Neural progenitor cell (in vitro differentiated cells): ENCODE measurements around the gene CASP3. TPM values are rescaled to one million over a fixed set of nuclear protein-coding genes. Genes with fewer than 3 reads are reported as not detected.

Experiments
- DNase-seq: peaks from one replicate; pipeline ENCODE4 v3.0.0-alpha.2; 2016; ENCODE audit warnings: low spot score
- H2AFZ ChIP-seq: fragments of 200-600 bp; sonication (generic); replicated peaks from 2 replicates; pipeline ENCODE4 v1.6.1; 2016; ENCODE audit warnings: antibody characterized with exemption
- H3F3A ChIP-seq: fragments of 200-600 bp; sonication (generic); 2 replicates; pipeline ENCODE4 v1.6.1; 2016; ENCODE audit warnings: antibody characterized with exemption, low read depth
- H3K27ac ChIP-seq: fragments of 200-600 bp; sonication (generic); 2 replicates; pipeline ENCODE4 v1.5.1; 2016; ENCODE audit warnings: mild to moderate bottlenecking
- H3K27me3 ChIP-seq: fragments of 200-600 bp; sonication (generic); 2 replicates; pipeline ENCODE4 v1.6.1; 2016; ENCODE audit warnings: mild to moderate bottlenecking, moderate library complexity
- H3K36me3 ChIP-seq: fragments of 200-600 bp; sonication (generic); 2 replicates; pipeline ENCODE4 v1.5.1; 2016
- H3K4me1 ChIP-seq: fragments of 200-600 bp; sonication (generic); 2 replicates; pipeline ENCODE4 v1.6.1; 2016; ENCODE audit warnings: mixed run types
- H3K4me2 ChIP-seq: fragments of 200-600 bp; sonication (generic); 2 replicates; pipeline ENCODE4 v1.6.1; 2016
- H3K4me3 ChIP-seq: fragments of 200-600 bp; sonication (generic); 2 replicates; pipeline ENCODE4 v1.5.1; 2016
- H3K79me2 ChIP-seq: fragments of 200-600 bp; sonication (generic); 2 replicates; pipeline ENCODE4 v1.6.1; 2016; ENCODE audit warnings: low read depth
- H3K9ac ChIP-seq: fragments of 200-600 bp; sonication (generic); 2 replicates; pipeline ENCODE4 v1.6.1; 2016
- H3K9me3 ChIP-seq: fragments of 200-600 bp; sonication (generic); 2 replicates; pipeline ENCODE4 v1.5.1; 2016; ENCODE audit warnings: low read depth
- H4K20me1 ChIP-seq: fragments of 200-600 bp; sonication (generic); 2 replicates; pipeline ENCODE4 v1.6.1; 2016; ENCODE audit warnings: low read depth
- H3K27ac Mint-ChIP-seq: 3 replicates; pipeline ENCODE4 v1.8.0; 2021; ENCODE audit warnings: mixed read lengths
- H3K27me3 Mint-ChIP-seq: 2 replicates; pipeline ENCODE4 v1.8.0; 2022; ENCODE audit warnings: low read depth, mild to moderate bottlenecking, inconsistent platforms, moderate library complexity, mixed read lengths; ENCODE audit not compliant: insufficient read depth
- H3K36me3 Mint-ChIP-seq: 3 replicates; pipeline ENCODE4 v1.8.0; 2021; ENCODE audit warnings: mixed read lengths
- H3K4me1 Mint-ChIP-seq: 3 replicates; pipeline ENCODE4 v1.8.0; 2021; ENCODE audit warnings: mixed read lengths
- H3K4me3 Mint-ChIP-seq: 3 replicates; pipeline ENCODE4 v1.8.0; 2021; ENCODE audit warnings: mild to moderate bottlenecking, moderate library complexity, mixed read lengths
- H3K9me3 Mint-ChIP-seq: 3 replicates; pipeline ENCODE4 v1.8.0; 2020; ENCODE audit warnings: mixed read lengths
- EZH2 ChIP-seq: fragments of 200-600 bp; sonication (generic); IDR thresholded peaks from 2 replicates; pipeline ENCODE4 v1.6.1; 2017; ENCODE audit warnings: antibody characterized with exemption, mild to moderate bottlenecking, moderate library complexity
- EZH2phosphoT487 ChIP-seq: fragments of 200-600 bp; sonication (generic); IDR thresholded peaks from 2 replicates; pipeline ENCODE4 v1.6.1; 2017; ENCODE audit warnings: antibody characterized with exemption
- total RNA-seq: library from RNA; depleted of rRNA; stranded (reverse); fragments of >200 nt; gene quantifications from 2 replicates; pipeline ENCODE4 v1.2.3, GENCODE V29; 2015; ENCODE audit warnings: low replicate concordance
- TF ChIP-seq, protein P1 (sequence below): fragments of 200-600 bp; sonication (generic); IDR thresholded peaks from 2 replicates; pipeline ENCODE4 v1.5.1; 2017; ENCODE audit warnings: antibody characterized with exemption, mild to moderate bottlenecking

The CASP3 gene
- total RNA-seq, 1 donor from 2014 or later = 69.8 TPM

DNA sequence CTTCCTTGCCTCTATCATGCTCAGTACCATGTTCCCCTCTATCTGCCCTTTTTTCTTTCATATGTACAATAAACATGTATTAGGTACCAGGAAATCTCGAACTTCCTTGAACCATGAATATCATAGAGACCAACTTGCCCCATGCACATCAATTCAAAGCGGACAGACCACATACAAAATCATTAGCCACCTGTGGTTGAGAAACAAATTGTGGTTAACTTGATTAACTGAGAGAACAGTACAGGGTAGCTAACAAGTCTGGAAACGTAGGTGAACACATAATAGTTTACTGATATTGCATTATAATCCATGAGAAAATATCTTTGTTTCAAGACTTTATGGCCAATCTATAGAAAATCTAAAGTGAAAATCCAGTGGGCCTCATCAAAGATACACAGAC is 8.2 kb downstream of the CASP3 start:
- no peak overlapping the region for H3K27ac ChIP-seq
- DNase-seq = no peak
- peaks cover 13% of the 10 kb centered on the region for H4K20me1 ChIP-seq
- peaks cover 15% of the 10 kb centered on the region for H3K4me1 ChIP-seq
- H3K36me3 ChIP-seq = no peaks in the 10 kb centered on the region
- Mint-ChIP-seq H3K27me3 (peaks cover 2% of the 10 kb centered on the region), H3K27ac (no peak overlapping the region), H3K4me1 (peaks cover 47% of the 10 kb centered on the region), H3K9me3 (no peaks in the 10 kb centered on the region), H3K4me3 (no peak overlapping the region), H3K36me3 (peaks cover 20% of the 10 kb centered on the region)
- TF ChIP-seq, protein P1, sequence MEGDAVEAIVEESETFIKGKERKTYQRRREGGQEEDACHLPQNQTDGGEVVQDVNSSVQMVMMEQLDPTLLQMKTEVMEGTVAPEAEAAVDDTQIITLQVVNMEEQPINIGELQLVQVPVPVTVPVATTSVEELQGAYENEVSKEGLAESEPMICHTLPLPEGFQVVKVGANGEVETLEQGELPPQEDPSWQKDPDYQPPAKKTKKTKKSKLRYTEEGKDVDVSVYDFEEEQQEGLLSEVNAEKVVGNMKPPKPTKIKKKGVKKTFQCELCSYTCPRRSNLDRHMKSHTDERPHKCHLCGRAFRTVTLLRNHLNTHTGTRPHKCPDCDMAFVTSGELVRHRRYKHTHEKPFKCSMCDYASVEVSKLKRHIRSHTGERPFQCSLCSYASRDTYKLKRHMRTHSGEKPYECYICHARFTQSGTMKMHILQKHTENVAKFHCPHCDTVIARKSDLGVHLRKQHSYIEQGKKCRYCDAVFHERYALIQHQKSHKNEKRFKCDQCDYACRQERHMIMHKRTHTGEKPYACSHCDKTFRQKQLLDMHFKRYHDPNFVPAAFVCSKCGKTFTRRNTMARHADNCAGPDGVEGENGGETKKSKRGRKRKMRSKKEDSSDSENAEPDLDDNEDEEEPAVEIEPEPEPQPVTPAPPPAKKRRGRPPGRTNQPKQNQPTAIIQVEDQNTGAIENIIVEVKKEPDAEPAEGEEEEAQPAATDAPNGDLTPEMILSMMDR = no peak
- no peak for TF ChIP-seq EZH2
- no peak for TF ChIP-seq EZH2phosphoT487
- no peak overlapping the region for H3K4me3 ChIP-seq
- H3K9ac ChIP-seq = no peak overlapping the region
- H3K9me3 ChIP-seq = no peaks in the 10 kb centered on the region
- H3K27me3 ChIP-seq = no peaks in the 10 kb centered on the region
- H3K79me2 ChIP-seq = peaks cover 77% of the 10 kb centered on the region
- no peak overlapping the region for H2AFZ ChIP-seq
- H3F3A ChIP-seq = peaks cover 4% of the 10 kb centered on the region
- H3K4me2 ChIP-seq = no peak overlapping the region

DNA sequence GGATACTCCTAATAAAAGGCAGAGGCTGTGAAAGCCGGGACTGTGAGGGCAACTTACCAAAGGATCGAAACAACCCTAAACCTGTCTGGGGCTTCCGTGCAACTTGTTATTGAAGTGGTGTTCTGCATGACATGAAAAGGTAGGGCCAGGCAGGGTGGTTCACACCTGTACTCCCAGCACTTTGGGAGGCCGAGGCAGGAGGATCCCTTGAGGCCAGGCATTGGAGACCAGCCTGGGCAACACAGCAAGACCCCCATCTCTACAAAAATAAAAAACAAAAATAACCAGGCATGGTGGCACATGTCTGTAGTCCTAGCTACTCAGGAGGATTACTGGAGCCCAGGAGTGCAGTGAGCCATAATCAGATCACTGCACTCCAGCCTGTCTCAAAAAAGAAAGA is 12.3 kb downstream of the CASP3 start:
- Mint-ChIP-seq H3K9me3 (no peaks in the 10 kb centered on the region), H3K27me3 (no peaks in the 10 kb centered on the region), H3K36me3 (peaks cover 23% of the 10 kb centered on the region), H3K4me1 (peaks cover 17% of the 10 kb centered on the region), H3K27ac (no peak overlapping the region), H3K4me3 (no peak overlapping the region)
- no peaks in the 10 kb centered on the region for H4K20me1 ChIP-seq
- H3K27ac ChIP-seq = no peak overlapping the region
- no peak for DNase-seq
- TF ChIP-seq EZH2phosphoT487 (no peak), EZH2 (no peak)
- TF ChIP-seq, protein P1 = no peak
- H3K4me3 ChIP-seq = no peak overlapping the region
- no peak overlapping the region for H3K4me2 ChIP-seq
- H3K9ac ChIP-seq = no peak overlapping the region
- no peaks in the 10 kb centered on the region for H3K36me3 ChIP-seq
- H3K79me2 ChIP-seq = peaks cover 37% of the 10 kb centered on the region
- no peaks in the 10 kb centered on the region for H3K9me3 ChIP-seq
- H3F3A ChIP-seq = no peaks in the 10 kb centered on the region
- H3K4me1 ChIP-seq = peaks cover 8% of the 10 kb centered on the region
- no peaks in the 10 kb centered on the region for H3K27me3 ChIP-seq
- H2AFZ ChIP-seq = no peak overlapping the region

DNA sequence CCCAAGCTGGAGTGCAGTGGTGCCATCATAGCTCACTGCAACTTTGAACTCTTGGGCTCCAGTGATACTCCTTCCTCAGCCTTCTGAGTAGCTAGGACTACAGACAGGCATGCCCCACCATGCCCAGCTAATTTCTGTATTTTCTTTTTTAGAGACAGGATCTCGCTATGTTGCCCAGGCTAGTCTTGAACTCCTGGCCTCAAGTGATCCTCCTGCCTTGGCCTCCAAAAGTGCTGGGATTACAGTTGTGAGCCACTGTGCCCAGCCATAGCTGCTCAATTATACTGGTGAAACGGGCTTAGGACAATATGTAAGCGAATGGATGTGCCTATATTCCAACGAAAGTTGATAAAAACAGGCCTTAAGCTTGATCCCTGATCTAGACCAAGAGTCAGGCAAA is 13.1 kb downstream of the CASP3 start:
- Histone ChIP-seq H3K79me2 (peaks cover 29% of the 10 kb centered on the region), H3K4me2 (no peak overlapping the region), H3F3A (no peaks in the 10 kb centered on the region), H3K4me1 (peaks cover 8% of the 10 kb centered on the region), H3K9me3 (no peaks in the 10 kb centered on the region), H3K27ac (no peak overlapping the region), H3K36me3 (peaks cover 4% of the 10 kb centered on the region), H4K20me1 (no peaks in the 10 kb centered on the region), H2AFZ (no peak overlapping the region), H3K4me3 (no peak overlapping the region), H3K27me3 (no peaks in the 10 kb centered on the region), H3K9ac (no peak overlapping the region)
- DNase-seq = no peak
- Mint-ChIP-seq H3K4me1 (peaks cover 15% of the 10 kb centered on the region), H3K27ac (no peak overlapping the region), H3K4me3 (no peak overlapping the region), H3K36me3 (peaks cover 22% of the 10 kb centered on the region), H3K27me3 (no peaks in the 10 kb centered on the region), H3K9me3 (no peaks in the 10 kb centered on the region)
- TF ChIP-seq EZH2phosphoT487 = no peak
- TF ChIP-seq, protein P1 = no peak
- TF ChIP-seq EZH2 = no peak
